ENCODE results near the gene FAM20A.
A peak's percentile ranks its signal among the peaks of the same experiment; 100 is the strongest.

Gene FAM20A

DNA sequence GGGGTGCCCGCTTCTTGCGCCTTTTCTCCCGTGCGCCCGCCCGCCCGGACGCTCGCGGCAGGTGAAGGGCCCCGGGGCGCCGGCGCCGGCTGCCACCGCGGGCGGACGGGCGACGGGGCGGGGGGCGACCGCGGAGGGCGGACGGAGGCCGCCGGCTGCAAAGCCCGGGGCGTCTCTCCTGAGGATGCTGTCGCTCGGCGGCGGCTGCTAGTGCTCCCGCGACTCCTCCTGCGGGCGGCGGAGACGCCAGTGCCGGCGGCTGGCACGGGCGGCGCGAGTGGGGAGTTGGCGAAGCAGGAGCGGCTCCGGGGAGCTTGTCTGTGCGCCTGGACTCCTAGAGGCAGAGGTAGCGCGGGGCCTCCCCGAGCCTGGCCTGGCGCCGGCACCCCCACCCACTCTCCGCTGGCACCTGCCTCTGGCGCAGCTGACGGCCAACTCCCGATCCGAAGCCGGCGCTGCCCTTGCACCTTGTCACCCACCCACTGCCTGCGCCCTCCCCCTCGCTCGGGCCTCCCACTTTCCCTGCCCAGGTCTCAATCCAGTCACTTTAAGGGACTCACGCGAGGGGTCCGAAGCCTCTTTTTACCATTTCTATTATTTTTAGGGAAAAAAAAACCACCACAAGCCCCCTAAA, at the start of gene FAM20A:
TSS of gene FAM20A (minus strand) at position 437 of the 634 bp plus-strand sequence. CDS start 701 bp downstream, outside the sequence.
- peak; percentile 37 for DNase-seq (ENCODE audit: low spot score)
- TF ChIP-seq, protein P1, sequence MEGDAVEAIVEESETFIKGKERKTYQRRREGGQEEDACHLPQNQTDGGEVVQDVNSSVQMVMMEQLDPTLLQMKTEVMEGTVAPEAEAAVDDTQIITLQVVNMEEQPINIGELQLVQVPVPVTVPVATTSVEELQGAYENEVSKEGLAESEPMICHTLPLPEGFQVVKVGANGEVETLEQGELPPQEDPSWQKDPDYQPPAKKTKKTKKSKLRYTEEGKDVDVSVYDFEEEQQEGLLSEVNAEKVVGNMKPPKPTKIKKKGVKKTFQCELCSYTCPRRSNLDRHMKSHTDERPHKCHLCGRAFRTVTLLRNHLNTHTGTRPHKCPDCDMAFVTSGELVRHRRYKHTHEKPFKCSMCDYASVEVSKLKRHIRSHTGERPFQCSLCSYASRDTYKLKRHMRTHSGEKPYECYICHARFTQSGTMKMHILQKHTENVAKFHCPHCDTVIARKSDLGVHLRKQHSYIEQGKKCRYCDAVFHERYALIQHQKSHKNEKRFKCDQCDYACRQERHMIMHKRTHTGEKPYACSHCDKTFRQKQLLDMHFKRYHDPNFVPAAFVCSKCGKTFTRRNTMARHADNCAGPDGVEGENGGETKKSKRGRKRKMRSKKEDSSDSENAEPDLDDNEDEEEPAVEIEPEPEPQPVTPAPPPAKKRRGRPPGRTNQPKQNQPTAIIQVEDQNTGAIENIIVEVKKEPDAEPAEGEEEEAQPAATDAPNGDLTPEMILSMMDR (IDR thresholded peaks at IDR 0.05; ENCODE audit: borderline replicate concordance, control extremely low read depth, extremely low read depth, insufficient read depth, missing control alignments), result no peak
- in situ Hi-C loops (cut with MboI; ENCODE audit: low sequenced_read_pairs, unreplicated experiment), result no loop called here

DNA sequence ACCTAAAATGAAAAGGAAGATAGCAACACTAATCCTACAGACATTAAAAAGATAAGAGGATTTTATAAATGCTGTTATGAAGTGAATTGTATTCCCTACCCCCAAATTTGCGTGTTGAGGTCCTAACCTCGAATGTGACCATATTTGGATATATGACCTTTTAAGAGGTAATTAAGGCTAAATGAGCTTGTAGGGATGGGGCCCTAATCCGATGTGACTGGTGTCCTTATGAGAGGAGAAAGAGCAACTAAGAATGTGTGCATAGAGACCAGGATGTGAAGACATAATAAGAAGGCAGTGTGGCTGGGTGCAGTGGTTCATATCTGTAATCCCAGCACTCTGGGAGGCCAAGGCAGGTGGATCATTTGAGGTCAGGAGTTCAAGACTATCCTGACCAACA, 48.2 kb upstream of the FAM20A start:
- no peak for DNase-seq (ENCODE audit: low spot score)
- in situ Hi-C loops (cut with MboI; ENCODE audit: low sequenced_read_pairs, unreplicated experiment), result no loop called here
- TF ChIP-seq, protein P1 (IDR thresholded peaks at IDR 0.05; ENCODE audit: borderline replicate concordance, control extremely low read depth, extremely low read depth, insufficient read depth, missing control alignments), result no peak

DNA sequence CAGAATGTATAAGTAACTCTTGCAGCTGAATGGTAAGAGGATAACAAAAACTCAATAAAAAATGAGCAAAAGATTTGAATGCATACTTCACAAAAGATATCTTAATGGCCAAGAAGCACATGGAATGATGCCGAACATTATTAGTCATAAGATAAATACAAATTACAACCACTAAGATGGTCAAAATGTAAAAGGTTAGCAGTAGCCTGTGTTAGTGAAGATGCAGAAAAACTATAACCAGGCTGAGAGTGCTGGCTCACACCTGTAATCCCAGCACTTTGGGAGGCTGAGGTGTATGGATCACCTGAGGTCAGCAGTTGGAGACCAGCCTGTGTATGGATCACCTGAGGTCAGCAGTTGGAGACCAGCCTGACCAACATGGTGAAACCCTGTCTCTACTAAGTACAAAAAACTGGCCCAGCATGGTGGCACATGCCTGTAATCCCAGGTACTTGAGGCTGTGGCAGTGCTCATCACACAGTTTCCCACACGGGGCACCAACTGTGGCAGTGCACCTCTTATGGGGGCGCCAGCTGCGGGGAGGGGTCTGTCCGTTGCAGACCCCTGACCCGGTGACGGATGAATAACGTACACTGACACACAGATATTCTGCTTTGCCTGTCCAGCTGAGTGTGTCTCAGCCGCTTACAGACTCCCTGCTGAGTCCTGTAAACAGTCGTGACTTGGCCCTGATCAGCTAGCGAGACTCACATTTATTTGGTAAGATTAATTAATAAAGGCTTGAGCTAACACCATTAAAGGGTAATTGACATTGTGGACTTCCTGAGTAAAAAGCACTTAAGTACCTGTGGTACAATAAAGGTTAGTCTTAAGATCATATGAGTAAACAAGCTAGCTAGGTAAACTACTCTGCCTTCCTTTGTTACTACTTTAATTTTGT, 45.7 kb upstream of the FAM20A start:
- in situ Hi-C loops (cut with MboI; ENCODE audit: low sequenced_read_pairs, unreplicated experiment), result no loop called here
- TF ChIP-seq, protein P1 (IDR thresholded peaks at IDR 0.05; ENCODE audit: borderline replicate concordance, control extremely low read depth, extremely low read depth, insufficient read depth, missing control alignments), result no peak
- DNase-seq (ENCODE audit: low spot score), result no peak

DNA sequence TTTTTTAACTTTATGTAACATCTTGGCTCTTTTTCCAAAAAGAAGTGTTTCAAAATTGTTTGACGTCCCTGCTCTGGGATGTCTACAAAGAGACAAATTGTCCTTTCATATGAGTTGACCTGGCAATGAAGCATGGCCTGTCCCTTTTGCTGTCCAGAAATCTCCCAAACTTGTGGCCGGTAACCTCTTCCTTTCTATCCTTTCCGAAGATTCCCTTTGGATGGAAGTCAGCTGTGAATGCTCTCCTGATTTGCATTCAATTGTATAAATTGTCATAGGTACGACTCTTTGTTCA, 40.9 kb upstream of the FAM20A start:
- no peak for DNase-seq (ENCODE audit: low spot score)
- TF ChIP-seq, protein P1 (IDR thresholded peaks at IDR 0.05; ENCODE audit: borderline replicate concordance, control extremely low read depth, extremely low read depth, insufficient read depth, missing control alignments), result no peak
- in situ Hi-C loops (cut with MboI; ENCODE audit: low sequenced_read_pairs, unreplicated experiment), result no loop called here

DNA sequence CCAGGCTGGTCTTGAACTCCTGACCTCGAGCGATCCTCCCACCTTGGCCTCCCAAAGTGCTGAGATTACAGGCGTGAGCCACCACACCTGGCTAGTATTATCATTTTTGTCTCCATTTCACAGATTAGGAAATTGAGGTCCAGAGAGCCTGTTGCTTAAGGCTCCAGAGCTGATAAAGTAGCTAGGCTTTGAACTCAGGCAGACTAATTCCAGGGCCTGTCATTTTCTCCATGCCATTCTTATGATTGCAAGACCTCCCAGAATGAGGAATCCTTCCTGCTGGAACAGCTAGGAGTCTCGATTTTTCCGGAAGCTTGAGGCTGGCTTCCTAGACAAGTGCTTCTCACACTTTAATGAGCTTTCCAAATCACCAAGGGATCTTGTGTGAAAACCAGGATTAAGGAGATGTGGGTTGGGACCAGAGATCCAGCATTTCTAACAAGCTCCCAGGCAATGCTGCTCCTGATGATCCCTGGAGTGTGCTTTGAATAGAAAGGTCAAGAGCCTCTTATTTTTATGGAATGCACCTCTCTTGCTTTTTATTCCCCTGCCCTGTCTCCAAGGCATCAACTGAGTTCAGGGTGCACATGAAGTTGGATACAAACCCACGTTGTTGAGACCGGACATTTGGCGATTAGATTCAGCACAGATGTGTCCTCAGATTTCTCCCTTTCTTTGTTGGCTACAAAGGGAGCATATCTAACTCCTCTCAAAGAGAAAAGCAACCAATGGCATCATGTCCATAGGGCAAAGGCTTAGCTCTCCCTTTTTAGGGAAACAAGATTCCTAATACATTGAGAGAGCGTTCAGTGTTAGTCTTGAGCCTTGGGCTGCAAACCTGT, 40.3 kb upstream of the FAM20A start:
- TF ChIP-seq, protein P1 (IDR thresholded peaks at IDR 0.05; ENCODE audit: borderline replicate concordance, control extremely low read depth, extremely low read depth, insufficient read depth, missing control alignments), result no peak
- no peak for DNase-seq (ENCODE audit: low spot score)
- in situ Hi-C loops (cut with MboI; ENCODE audit: low sequenced_read_pairs, unreplicated experiment), result no loop called here

DNA sequence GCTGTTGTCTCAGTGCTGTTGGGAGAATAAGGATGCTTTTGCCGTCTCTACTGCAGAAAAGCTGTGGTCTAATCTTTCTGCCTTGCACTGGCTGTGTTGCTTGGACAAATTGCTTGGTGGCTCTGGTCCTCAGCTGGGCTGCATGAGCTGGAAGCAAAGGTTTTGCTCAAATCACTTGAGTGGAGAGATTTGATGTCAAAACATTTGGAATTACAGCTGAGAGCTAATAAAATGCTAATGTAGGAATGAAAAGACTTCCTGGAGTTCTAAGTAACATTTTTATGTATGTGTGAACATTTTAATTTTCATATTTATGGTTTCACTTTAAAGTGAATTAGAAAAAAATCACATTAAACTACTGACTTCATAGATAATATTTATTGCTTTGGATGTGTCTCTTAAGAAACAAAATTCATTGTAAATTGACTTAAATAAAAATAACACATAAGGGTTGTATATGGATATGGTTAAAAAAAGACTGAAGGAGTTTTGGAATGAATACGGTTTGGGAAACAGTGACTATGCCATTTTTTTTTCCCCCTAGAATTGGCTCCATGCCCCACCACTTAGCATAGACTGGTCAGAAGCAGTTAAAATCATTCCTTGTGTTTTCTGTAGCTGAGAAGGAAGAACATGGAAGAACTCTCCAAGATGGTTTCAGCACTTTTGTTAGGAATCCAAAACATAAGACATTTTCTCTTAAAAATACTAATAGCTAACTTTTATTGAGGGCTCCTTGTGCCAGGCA, 39.2 kb upstream of the FAM20A start:
- in situ Hi-C loops (cut with MboI; ENCODE audit: low sequenced_read_pairs, unreplicated experiment), result no loop called here
- DNase-seq (ENCODE audit: low spot score), result no peak
- TF ChIP-seq, protein P1 (IDR thresholded peaks at IDR 0.05; ENCODE audit: borderline replicate concordance, control extremely low read depth, extremely low read depth, insufficient read depth, missing control alignments), result no peak
